GM08714 (cell line): ENCODE data around the gene GNGT1.

Source experiments
- H3K4me3 ChIP-seq: fragments of 200-500 bp; sonication (Bioruptor generic); 2 replicates; pipeline ENCODE4 v1.5.1; 2014; ENCODE audit warnings: mild to moderate bottlenecking, low read length, inconsistent platforms
- ZNF274 ChIP-seq: IDR thresholded peaks from 2 replicates; pipeline ENCODE4 v1.6.1; 2012; ENCODE audit warnings: mild to moderate bottlenecking, low read depth, low read length

The GNGT1 gene

DNA sequence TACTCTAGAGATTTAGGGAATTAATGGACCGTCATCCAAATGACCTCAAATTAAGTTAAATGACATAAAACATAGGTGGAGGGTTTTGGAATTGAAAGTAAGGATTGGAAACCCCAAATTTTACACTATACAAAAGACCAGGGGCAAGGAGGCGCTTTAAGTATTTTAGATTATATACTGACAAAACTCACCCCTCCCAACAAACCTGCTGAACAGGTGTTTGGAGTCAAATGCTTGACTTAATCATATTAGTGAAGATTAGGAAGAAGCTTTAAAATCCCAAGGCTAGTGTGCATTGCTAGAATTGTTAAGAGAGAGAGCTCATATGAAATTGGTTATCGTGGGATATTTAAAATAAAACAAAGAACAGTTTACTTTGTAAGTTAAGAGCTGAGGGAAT lies at the start of gene GNGT1:
TSS of gene GNGT1 (plus strand) at position 301 of the 400 bp plus-strand sequence. CDS start 180 bp downstream, outside the sequence.
- H3K4me3 ChIP-seq, result no peak within 1 kb of the TSS
- TF ChIP-seq ZNF274, result no peak

DNA sequence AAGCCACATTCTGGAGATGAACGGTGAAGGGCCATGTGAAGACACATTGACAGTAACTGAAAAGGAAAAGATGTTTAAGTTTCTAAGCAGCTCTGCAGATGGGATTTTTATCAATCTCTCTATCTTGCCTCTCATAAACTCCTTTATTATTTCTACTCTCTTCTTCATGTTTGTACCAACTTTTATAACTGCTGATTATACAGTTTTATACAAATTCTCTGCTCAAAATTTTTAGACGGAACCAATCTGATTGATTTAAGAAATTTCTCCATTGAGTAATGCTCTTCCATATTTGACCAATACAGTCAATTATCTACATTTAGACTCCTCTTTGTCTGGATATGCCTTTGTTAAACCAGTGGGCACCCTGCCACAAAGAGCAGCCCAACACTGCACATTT lies 47.5 kb upstream of the GNGT1 start:
- no peak for TF ChIP-seq ZNF274
- no peak overlapping the region for H3K4me3 ChIP-seq

- no peak for TF ChIP-seq ZNF274
- H3K4me3 ChIP-seq, result no peak overlapping the region
These were observed 46.1 kb upstream of the GNGT1 start for GRCh38 chr7:93860261-93860660.

- H3K4me3 ChIP-seq, result no peak overlapping the region
- no peak for TF ChIP-seq ZNF274
These were observed 44.9 kb upstream of the GNGT1 start for GRCh38 chr7:93861325-93861949.

GRCh38 chr7:93862651-93863050 lies 43.7 kb upstream of the GNGT1 start:
- no peak overlapping the region for H3K4me3 ChIP-seq
- TF ChIP-seq ZNF274, result no peak

GRCh38 chr7:93866886-93867285 lies 39.5 kb upstream of the GNGT1 start:
- no peak overlapping the region for H3K4me3 ChIP-seq
- no peak for TF ChIP-seq ZNF274

- TF ChIP-seq ZNF274, result no peak
- no peak overlapping the region for H3K4me3 ChIP-seq
These were observed 32.3 kb upstream of the GNGT1 start for GRCh38 chr7:93873998-93874574.

DNA sequence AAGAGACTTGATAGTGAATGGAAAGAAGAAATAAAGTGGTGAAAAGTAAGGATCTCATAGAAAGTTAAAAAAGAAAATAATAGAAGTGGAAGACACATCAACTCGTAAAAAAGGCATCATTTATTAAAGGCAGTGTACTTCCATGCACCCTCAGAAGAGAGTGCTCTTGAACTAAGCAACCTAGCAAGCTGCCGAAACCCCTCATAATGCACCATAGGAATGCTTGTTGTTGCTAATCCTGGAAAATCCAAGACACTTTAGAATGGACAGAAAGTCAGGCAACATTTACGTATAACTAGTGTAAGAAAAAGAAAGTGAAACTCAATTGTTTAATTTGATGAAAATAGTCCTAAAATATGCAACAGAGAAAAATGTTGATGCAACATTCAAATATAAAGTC lies 28.6 kb upstream of the GNGT1 start:
- no peak for TF ChIP-seq ZNF274
- H3K4me3 ChIP-seq, result no peak overlapping the region

DNA sequence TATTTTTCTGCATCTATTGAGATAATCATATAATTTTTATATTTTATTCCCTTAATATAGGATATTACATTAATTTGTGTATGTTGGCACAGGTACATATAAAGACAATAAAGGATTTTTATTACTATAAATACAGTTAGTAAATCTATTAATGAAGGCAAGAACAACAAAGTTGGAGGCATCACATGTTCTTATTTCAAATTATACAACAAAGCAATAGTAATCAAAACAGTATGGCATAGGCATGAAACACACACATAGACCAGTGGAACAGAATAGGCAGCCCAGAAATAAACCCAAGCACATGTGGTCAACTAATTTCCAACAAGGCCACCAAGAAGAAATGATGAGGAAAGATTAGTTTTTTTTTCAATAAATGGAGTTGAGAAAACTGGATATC lies 27.0 kb upstream of the GNGT1 start:
- TF ChIP-seq ZNF274, result no peak
- H3K4me3 ChIP-seq, result no peak overlapping the region

GRCh38 chr7:93882468-93882867 lies 23.9 kb upstream of the GNGT1 start:
- no peak for TF ChIP-seq ZNF274
- no peak overlapping the region for H3K4me3 ChIP-seq

- TF ChIP-seq ZNF274, result no peak
These were observed 23.1 kb upstream of the GNGT1 start for GRCh38 chr7:93883078-93883916.

DNA sequence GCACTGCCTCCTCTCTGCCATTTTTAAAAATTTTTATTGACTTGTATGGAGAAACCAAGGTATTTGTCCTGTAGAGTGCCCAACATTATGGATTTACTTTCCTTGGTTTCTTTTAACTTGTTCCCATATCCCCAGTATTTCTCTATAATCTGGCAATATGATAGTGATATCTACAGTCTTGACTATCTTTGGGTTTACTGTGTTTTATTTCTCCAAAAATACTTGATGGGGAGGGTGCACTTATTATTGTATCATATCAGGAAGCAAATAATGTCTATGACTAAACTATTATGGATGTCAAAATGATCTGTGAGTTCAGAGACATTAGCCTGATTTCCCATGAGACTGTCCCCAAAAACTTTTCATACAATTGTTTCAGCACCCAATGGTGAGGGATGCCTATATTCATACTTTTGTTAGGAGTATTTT lies 22.4 kb upstream of the GNGT1 start:
- H3K4me3 ChIP-seq, result no peak overlapping the region
- TF ChIP-seq ZNF274, result no peak

More at GRCh38 chr7:93883078-93883916, 23.1 kb upstream of the GNGT1 start:
- H3K4me3 ChIP-seq, result no peak overlapping the region

GRCh38 chr7:93884541-93884940 lies 21.8 kb upstream of the GNGT1 start:
- TF ChIP-seq ZNF274, result no peak
- H3K4me3 ChIP-seq, result no peak overlapping the region

- no peak overlapping the region for H3K4me3 ChIP-seq
- TF ChIP-seq ZNF274, result no peak
These were observed 17.1 kb upstream of the GNGT1 start for GRCh38 chr7:93889261-93889660.

- H3K4me3 ChIP-seq, result peak overlapping the region; percentile 45; the same call in 1 of the 2 replicates
- no peak for TF ChIP-seq ZNF274
These were observed 16.3 kb upstream of the GNGT1 start for GRCh38 chr7:93890041-93890463.
